ENCODE results near the gene EML5. TPM values are rescaled to one million over a fixed set of nuclear protein-coding genes. Genes with fewer than 3 reads are reported as not detected.
A peak's percentile ranks its signal among the peaks of the same experiment; 100 is the strongest.

The EML5 gene
- total RNA-seq, 1 donor from 2014 or later, result 1.4 TPM

- ATAC-seq, result no peak
Observed at GRCh38 chr14:88707088-88707487, 85.7 kb downstream of the EML5 start.

DNA sequence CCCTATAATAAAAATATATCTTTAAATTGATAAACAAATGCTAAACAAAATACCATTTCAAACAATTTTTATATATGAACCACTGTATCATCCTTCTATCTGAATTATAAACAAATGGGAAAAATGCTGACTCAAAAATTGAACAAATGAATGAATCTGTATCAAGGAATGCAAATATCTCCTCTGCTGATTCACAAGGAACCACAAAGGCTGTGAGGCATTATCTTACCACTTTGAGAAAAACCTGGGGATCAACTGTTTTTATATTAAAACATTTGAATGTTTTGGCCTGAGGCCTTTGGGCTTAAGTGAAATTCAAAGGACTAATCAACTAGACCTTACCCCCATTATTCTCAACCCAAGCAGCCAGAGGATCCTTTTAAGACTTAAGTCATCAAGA lies 86.3 kb downstream of the EML5 start:
- no peak for ATAC-seq

DNA sequence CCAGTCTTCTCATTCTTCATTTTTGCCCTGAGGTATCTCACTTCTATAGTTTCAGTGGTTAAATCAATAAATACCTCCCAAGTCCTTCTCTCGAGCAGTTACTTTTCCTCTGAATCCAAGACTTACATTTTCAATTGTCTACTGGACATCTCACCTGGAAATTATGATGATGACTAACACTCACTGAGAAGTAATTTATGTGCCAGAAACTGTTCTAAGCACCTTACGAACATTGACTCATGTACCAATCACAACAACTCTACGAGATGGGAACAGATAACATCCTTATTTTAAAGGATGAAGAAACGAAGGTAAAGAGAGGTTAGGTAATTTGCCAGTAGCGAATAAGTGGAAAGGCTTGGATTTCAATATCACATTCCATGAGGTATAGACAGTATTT lies 94.1 kb downstream of the EML5 start:
- peak; percentile 65 for ATAC-seq

DNA sequence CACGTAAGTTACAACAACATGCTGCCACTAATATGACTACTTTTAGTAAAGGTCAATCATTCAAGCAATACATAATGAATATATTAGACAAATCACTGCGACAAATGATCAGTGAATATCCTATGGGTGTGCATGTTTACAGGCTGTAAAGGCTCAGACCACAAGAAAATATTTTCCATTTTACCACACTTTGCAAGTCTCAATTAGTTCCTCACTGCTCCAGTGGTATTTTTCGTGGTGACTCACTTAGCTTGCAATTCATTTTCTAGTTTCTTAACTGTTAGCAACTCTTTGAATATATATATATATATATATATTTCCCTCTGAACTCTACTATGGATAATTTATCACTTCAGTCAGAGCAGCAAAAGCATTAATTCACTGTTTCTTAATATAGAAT lies 96.9 kb downstream of the EML5 start:
- no peak for ATAC-seq

- ATAC-seq, result no peak
Observed at GRCh38 chr14:88688386-88688785, 104.4 kb downstream of the EML5 start.

DNA sequence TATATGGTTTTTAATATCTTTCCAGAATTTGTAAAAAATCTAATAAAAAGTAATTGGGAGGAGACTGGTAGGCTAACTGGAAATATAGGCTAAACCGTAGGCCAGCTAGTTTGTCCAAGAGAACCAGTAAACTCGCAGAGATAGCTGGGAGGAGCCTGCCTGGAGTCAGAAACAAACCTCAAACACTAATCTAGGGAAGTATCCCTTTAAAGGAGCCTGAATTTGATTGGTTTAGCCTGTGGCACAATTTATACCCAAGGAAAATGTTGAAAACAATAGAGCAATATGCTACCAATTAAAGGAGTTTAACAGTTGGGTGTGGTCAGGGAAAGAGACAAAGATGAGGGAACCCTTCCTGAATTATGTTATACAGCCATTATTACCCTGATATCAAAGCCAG lies 109.6 kb downstream of the EML5 start:
- ATAC-seq, result no peak

DNA sequence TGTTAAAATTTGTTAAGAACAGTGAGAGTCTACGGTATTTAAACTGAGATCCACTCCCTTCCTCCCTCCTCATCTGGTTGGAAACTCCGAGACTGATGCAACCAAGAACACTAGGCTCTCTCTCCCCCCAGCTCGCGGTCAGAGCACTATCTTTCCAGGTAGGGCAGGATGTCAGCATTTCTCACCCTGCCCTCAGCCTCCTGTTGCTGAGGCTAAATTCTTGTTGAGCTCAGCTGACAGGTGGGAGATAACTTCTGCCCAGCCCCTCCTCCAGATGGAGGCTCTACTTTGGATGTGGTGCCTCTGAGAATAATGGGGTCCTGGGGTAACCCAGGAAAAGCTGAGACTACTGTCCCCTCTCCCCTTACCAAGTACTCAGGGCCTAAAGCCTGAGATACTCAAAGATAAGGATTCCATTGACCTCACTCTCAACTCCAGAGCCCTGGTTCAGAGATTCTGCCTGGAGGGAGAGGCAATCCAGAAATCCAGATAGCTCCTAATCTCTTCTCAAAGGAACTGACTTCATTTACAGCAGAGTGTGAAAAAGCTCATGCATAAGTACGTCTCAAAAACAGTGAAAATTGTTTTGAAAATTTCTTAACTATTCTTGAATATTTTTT lies 110.1 kb downstream of the EML5 start:
- ATAC-seq, result no peak

- ATAC-seq, result no peak
Observed at GRCh38 chr14:88681755-88682494, 110.8 kb downstream of the EML5 start.

GRCh38 chr14:88669346-88669745 lies 123.4 kb downstream of the EML5 start:
- no peak for ATAC-seq

- ATAC-seq, result no peak
Observed at GRCh38 chr14:88668448-88669116, 124.2 kb downstream of the EML5 start.

- ATAC-seq, result peak; percentile 81
Observed at GRCh38 chr14:88667555-88668273, 125.0 kb downstream of the EML5 start.

DNA sequence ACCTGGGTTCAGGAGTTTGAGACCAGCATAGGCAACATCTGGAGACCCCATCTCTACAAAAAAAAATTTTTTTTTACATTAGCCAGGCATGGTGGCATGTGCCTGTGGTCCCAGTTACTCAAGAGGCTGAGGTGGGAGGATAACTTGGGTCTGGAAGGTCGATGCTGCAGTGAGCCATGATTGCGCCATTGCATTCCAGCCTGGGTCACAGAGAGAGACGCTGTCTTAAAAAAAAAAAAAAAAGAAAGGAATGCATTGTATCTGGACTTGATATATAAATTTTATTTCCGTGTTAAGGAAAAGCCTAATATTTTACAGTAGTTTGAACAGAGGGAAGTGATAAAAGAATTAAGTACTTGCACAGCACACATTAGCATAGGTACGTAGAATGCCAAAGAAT lies 132.7 kb downstream of the EML5 start:
- ATAC-seq, result no peak

- ATAC-seq, result no peak
Observed at GRCh38 chr14:88639221-88639620, 153.5 kb downstream of the EML5 start.

DNA sequence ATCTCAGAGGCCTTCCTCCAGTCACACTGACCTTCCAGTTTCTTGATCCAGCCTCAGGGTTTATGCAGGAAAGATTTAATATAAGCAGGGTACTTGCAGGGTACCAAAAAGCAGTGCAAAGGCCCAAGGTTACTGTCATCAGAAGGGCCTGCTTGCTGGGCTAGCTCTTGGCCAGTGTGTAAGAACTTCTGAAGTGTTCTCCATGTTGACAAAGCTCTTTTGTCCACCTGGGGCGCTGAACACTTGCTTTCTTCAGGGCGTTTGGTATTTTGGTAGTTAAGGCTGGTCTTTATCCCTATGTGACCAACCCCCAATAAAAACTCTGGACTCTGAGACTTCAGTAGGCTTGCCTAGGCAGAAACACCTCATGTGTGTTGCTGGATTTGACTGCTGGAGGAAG lies 160.2 kb downstream of the EML5 start:
- no peak for ATAC-seq

DNA sequence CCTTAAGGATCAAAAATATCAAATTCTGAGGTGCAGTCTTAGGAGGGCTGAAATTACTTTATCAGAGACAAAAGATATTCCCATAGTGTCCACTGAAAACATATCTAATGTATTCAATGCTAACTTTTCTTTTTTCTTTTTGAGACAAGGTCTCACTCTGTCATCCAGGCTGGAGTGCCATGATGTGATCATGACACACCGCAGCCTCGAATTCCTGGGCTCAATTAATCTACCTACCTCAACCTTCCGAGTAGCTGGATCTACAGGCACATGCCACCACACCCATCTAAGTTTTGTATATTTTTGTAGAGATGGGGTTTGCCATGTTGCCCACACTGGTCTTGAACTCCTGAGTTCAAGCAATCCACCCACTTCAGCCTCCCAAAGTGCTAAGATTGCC lies 161.7 kb downstream of the EML5 start:
- ATAC-seq, result no peak

- no peak for ATAC-seq
Observed at GRCh38 chr14:88630565-88630964, 162.2 kb downstream of the EML5 start.

GRCh38 chr14:88628462-88628861 lies 164.3 kb downstream of the EML5 start:
- ATAC-seq, result no peak

GRCh38 chr14:88628033-88628432 lies 164.7 kb downstream of the EML5 start:
- no peak for ATAC-seq

DNA sequence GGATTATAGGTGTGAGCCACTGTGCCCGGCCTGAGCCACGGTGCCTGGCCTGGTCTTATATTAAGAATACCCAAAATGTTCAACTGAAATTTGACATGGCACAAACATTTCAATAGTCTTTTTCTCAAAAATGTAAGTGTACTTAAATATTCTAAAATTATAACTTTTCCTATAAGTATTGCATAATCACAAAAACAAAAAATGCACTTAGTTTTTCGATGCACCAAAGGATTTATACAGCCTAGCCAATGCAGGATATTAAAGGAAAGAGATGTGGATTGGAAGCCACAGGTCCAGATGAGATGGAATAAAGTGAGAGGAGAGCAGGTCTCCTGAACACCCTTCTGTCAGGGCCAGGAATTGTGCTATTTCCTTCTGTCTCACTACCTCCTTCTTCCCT lies 167.1 kb downstream of the EML5 start:
- ATAC-seq, result no peak

GRCh38 chr14:88621100-88621499 lies 171.7 kb downstream of the EML5 start:
- ATAC-seq, result no peak

DNA sequence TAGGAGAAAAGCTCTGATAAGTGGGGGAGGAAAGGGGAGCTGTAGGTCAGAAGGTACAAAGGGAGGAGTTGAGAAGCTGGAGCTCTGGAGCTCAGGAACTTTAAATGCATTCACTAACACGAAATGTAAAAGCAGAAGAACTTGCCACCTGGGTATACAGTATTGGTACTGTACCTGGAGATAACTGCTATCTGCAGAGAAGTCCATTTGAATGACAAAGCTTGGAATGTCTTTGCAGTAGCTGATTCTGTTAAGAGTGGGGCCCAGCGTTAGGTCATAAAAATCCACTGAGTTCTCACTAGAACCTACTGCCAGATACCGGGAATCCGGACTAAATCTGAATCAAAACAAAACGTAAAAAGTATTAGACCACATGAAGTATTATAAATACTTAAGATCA lies 174.3 kb downstream of the EML5 start:
- ATAC-seq, result no peak

GRCh38 chr14:88617479-88617878 lies 175.3 kb downstream of the EML5 start:
- no peak for ATAC-seq

DNA sequence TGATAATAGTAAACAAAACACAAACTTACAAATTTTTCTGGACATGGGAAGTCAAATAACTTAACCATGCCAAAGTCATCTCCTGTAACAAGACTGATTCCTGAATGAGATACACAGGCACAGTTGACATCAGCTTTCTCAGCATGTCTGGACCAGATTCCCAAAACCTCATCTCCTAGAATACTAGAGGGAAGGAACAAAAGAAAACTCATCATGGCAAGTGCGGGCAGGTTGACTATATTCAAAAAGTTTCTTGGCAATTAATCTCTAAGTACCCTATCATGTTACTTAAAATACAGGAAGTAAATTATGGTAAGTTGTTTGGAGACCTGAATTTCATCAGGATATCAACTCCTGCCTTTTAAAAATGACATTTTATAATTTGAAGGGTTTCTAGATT lies 176.1 kb downstream of the EML5 start:
- peak; percentile 78 for ATAC-seq

All from esophagus mucosa (tissue), 1 donor.